Neural progenitor cell (in vitro differentiated cells): ENCODE data around the gene NUDT4.

Source experiments
- CTCF ChIP-seq: fragments of 200-600 bp; sonication (generic); IDR thresholded peaks from 2 replicates; pipeline ENCODE4 v1.5.1; 2017; ENCODE audit warnings: antibody characterized with exemption, mild to moderate bottlenecking
- EZH2 ChIP-seq: fragments of 200-600 bp; sonication (generic); IDR thresholded peaks from 2 replicates; pipeline ENCODE4 v1.6.1; 2017; ENCODE audit warnings: antibody characterized with exemption, mild to moderate bottlenecking, moderate library complexity
- EZH2phosphoT487 ChIP-seq: fragments of 200-600 bp; sonication (generic); IDR thresholded peaks from 2 replicates; pipeline ENCODE4 v1.6.1; 2017; ENCODE audit warnings: antibody characterized with exemption

DNA sequence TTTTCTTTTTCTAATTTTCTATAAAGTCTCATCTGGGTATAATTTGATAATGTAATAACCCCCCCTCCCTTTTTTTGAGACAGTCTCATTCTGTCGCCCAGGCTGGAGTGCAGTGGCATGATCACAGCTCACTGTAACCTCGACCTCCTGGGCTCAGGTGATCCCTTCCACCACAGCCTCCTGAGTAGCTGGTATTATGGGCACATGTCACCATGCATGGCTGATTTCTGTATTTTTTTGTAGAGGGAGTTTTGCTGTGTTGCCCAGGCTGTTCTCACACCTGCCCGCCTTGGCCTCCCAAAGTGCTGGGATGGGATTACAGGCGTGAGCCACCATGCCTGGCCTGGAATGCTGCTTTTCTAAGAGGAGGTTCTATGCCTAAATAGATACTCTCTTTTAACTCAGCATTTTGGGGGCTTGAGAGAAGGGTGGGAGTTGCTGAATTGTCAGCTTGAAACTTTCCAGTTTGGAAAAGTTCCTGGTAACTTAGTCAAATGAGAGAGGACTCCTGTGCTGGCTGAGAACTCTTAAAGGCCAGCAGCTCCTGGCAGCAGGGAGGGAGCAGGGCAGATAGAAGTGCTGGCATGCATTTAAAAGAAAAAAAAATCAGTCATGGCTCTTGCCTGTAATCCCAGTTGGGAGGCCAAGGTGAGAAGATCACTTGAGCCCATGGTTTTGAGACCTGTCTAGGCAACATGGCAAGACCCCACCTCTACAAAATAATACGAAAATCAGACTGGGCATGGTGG lies 13.0 kb downstream of the NUDT4 start:
- no peak for TF ChIP-seq CTCF
- no peak for TF ChIP-seq EZH2
- no peak for TF ChIP-seq EZH2phosphoT487
